ENCODE results near the gene S100A8.

DNA sequence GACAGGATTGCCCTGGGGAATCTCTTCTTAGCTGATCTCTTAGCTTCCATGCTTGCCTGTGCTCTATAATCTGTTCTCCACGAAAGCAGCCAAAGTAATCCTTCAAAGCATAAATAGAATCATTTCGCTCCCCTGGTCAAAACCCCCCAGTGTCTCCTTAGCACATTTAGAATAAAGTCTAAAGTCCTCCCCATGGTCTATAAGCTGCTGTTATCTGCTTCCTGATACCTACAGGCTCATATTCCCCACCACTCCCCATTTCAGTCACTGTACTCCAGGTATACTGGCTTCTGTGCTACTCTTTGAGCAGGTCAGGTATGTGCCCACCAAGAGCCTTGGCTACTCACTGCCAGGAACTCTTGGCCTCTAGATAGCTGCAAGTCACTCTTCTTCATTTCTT, 18.3 kb downstream of the S100A8 start:
- no peak for TF ChIP-seq GATA3 (IDR thresholded peaks at IDR 0.05; ENCODE audit: low read depth, low read length)
- no peak for TF ChIP-seq GATA2 (IDR thresholded peaks at IDR 0.05; ENCODE audit: low read depth, low read length)

All from SH-SY5Y (cell line).